ENCODE data around the gene MRPL9.

MRPL9 gene

DNA sequence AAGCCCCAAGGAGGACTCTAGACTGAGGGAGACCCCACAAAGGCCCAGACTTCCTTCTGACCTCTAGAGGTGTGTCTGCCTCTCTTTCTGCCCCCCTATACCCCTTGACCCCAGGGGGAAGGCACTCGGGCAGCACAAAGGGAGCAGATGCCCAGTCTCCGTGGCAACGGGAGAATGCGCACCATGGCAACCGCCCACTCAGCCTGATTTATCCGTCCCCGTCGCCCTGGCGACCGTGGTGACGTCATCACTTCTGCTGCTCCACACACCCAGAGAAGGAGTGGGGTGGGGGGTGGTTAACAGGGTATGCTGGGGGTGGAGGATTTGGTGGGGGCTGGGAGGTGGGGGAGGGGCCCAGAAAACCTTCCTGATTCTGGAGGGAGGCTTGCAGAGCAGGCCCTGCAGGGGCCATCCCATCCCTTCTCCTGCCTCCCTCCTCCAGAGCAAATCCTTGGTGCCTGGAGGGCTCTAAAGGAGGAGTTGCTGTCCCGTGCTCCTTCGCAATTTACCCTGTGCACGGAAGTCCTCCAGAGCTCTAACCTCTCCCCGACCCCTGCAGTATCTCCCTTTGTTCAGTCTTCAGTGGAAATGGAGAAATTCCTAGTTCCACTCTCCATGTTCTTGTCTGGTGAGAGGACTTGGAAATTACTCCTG, 53.0 kb downstream of the MRPL9 start:
- Histone ChIP-seq H3K4me1 (ENCODE audit: control insufficient read depth, insufficient read depth, low read length) (peaks cover 2% of the 10 kb centered on the region), H3K27ac (ENCODE audit: low read length) (no peak overlapping the region), H3K9ac (ENCODE audit: low read length in 2 of 2) (no peak overlapping the region), H3K4me3 (ENCODE audit: low read length in 2 of 2) (no peak overlapping the region), H3K36me3 (ENCODE audit: control insufficient read depth in 2 of 2, insufficient read depth in 2 of 2, low read length in 2 of 2) (no peaks in the 10 kb centered on the region), H3K9me3 (ENCODE audit: control insufficient read depth in 2 of 2, low read length in 2 of 2) (no peaks in the 10 kb centered on the region), H3K27me3 (ENCODE audit: control insufficient read depth in 1 of 2, insufficient read depth in 2 of 2, low read length in 2 of 2) (peaks cover 0 to 2% of the 10 kb centered on the region in 2 donors)
